ENCODE measurements around the gene OR4K14. TPM values are rescaled to one million over a fixed set of nuclear protein-coding genes. Genes with fewer than 3 reads are reported as not detected.
"Not testable (repeated sequence)": the region's sequence is repeated elsewhere in the genome, so short reads cannot be mapped to it uniquely, and the experiment has no call there.

Gene OR4K14
- total RNA-seq, result not detected

DNA sequence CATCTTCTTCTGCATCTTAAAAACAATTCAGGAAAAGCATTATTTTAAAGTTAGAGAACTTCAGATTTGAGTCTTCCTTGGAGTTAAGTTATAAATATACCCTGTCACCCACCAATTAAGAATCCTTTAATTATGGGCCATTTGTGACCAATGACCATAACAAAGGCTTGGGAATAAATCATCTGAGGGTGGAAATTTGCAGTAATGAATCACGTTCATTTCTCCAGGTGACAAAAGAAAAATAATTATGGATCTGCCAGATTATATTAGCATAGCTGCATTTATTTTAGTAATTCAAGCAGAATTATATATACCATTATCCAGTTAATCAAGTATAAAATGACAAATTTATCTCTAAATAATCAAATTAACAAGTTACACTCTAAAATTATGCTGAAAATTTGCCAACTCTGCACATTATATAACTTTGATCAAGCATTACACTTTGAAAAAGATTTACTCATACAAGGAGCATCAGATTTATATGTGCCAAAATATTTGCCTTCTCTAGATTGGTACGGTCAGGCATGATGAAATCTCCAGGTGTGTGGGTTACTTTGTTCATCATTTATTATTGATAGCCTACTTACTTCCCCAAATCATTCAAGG is at the start of gene OR4K14:
Gene OR4K14, minus strand, starts transcription at position 51 of the 609 bp plus-strand sequence. CDS start 4,114 bp downstream, outside the sequence.
- H3K4me1 Mint-ChIP-seq (ENCODE audit: low read depth), result no peaks in the 10 kb centered on the region
- H3K4me3 Mint-ChIP-seq, result no peak within 1 kb of the TSS
- DNase-seq (no peak), ATAC-seq (no peak)
- peaks cover under 1% of the 10 kb centered on the region for H3K9me3 Mint-ChIP-seq
- H3K36me3 Mint-ChIP-seq (ENCODE audit: insufficient read depth), result no peaks in the 10 kb centered on the region
- H3K27me3 Mint-ChIP-seq (ENCODE audit: low read depth), result peaks cover 3% of the 10 kb centered on the region

GRCh38 chr14:20059745-20060144 is 40.6 kb upstream of the OR4K14 start, which contains the start of gene OR4L1:
Gene OR4L1, plus strand, starts transcription at chr14:20060045. Its CDS starts 0 bp downstream, at chr14:20060045.
- no peaks in the 10 kb centered on the region for H3K36me3 Mint-ChIP-seq (ENCODE audit: insufficient read depth)
- no peaks in the 10 kb centered on the region for H3K4me1 Mint-ChIP-seq (ENCODE audit: low read depth)
- H3K4me3 Mint-ChIP-seq, result no peak within 1 kb of the TSS
- H3K9me3 Mint-ChIP-seq, result no peaks in the 10 kb centered on the region
- no peak for DNase-seq
- no peak for ATAC-seq
- peaks cover 2% of the 10 kb centered on the region for H3K27me3 Mint-ChIP-seq (ENCODE audit: low read depth)

DNA sequence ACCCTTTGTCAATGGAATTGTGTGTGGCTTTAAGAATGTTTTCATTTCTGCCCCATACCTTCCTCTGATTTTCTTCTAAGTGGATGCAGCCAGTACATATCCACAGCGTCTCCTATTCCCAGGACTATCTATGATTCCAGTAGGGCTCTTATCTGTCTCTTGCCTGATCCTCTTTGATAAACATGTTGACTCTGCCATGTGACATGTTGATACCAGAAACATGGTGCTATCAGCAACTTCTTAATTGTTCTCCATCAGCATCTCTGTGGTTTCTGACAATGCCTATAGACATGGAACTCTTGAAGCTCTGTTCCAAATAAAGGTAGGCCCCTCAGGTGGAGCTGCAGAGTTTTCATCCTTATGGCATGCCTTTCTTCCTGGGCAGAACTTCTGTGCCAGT is 29.1 kb upstream of the OR4K14 start:
- H3K36me3 Mint-ChIP-seq (ENCODE audit: insufficient read depth), result no peaks in the 10 kb centered on the region

DNA sequence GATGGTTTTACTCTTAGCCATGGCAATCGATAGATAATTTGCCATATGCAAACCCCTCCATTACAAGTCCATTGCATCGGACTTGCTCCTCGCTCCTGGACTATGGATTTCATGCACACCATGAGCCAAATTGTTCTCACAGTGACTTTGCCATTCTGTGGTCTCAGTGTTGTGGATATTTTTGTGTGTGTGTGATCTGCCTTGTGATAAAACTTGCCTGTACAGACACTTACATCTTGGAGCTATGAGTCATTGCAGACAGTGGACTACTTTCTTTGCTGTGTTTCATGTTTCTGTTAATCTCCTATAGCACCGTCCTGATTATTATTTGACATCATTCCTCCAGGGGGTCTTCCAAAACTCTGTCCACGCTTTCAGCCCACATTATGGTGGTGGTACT is 25.1 kb upstream of the OR4K14 start:
- Mint-ChIP-seq H3K4me3 (no peak overlapping the region), H3K9me3 (no peaks in the 10 kb centered on the region), H3K36me3 (ENCODE audit: insufficient read depth) (no peaks in the 10 kb centered on the region), H3K27me3 (ENCODE audit: low read depth) (peaks cover 4% of the 10 kb centered on the region), H3K4me1 (ENCODE audit: low read depth) (no peaks in the 10 kb centered on the region)
- ATAC-seq, result no peak
- DNase-seq, result no peak

More for the DNA sequence above, 29.1 kb upstream of the OR4K14 start:
- DNase-seq (no peak), ATAC-seq (no peak)
- Mint-ChIP-seq H3K4me3 (no peak overlapping the region), H3K4me1 (ENCODE audit: low read depth) (no peaks in the 10 kb centered on the region), H3K9me3 (no peaks in the 10 kb centered on the region), H3K27me3 (ENCODE audit: low read depth) (peaks cover 5% of the 10 kb centered on the region)

GRCh38 chr14:20035938-20036337 is 16.8 kb upstream of the OR4K14 start, which contains the start of gene OR4K13:
Gene OR4K13, minus strand, starts transcription at chr14:20036038. Its CDS starts 1,280 bp downstream, at chr14:20034758.
- DNase-seq (no peak), ATAC-seq (no peak)
- H3K4me1 Mint-ChIP-seq (ENCODE audit: low read depth), result no peaks in the 10 kb centered on the region
- H3K4me3 Mint-ChIP-seq, result no peak within 1 kb of the TSS
- no peaks in the 10 kb centered on the region for H3K36me3 Mint-ChIP-seq (ENCODE audit: insufficient read depth)
- H3K27me3 Mint-ChIP-seq (ENCODE audit: low read depth), result no peaks in the 10 kb centered on the region
- H3K9me3 Mint-ChIP-seq, result no peaks in the 10 kb centered on the region

- Mint-ChIP-seq H3K9me3 (no peaks in the 10 kb centered on the region), H3K4me1 (ENCODE audit: low read depth) (no peaks in the 10 kb centered on the region), H3K4me3 (no peak overlapping the region), H3K36me3 (ENCODE audit: insufficient read depth) (no peaks in the 10 kb centered on the region), H3K27me3 (ENCODE audit: low read depth) (no peaks in the 10 kb centered on the region)
- peak in 1 of 2 donors; percentile 28 for ATAC-seq
- DNase-seq, result no peak
Observed at GRCh38 chr14:20035449-20035848, 16.3 kb upstream of the OR4K14 start.

GRCh38 chr14:20031058-20031457 is 12.0 kb upstream of the OR4K14 start:
- no peaks in the 10 kb centered on the region for H3K9me3 Mint-ChIP-seq
- no peaks in the 10 kb centered on the region for H3K4me1 Mint-ChIP-seq (ENCODE audit: low read depth)
- ATAC-seq, result no peak
- no peaks in the 10 kb centered on the region for H3K27me3 Mint-ChIP-seq (ENCODE audit: low read depth)
- no peak for DNase-seq
- no peaks in the 10 kb centered on the region for H3K36me3 Mint-ChIP-seq (ENCODE audit: insufficient read depth)
- H3K4me3 Mint-ChIP-seq, result no peak overlapping the region

GRCh38 chr14:20008156-20008555 is 11.0 kb downstream of the OR4K14 start:
- Mint-ChIP-seq H3K27me3 (ENCODE audit: low read depth) (peaks cover 2% of the 10 kb centered on the region), H3K4me3 (no peak overlapping the region), H3K4me1 (ENCODE audit: low read depth) (no peaks in the 10 kb centered on the region), H3K36me3 (ENCODE audit: insufficient read depth) (no peaks in the 10 kb centered on the region), H3K9me3 (peaks cover 15% of the 10 kb centered on the region)
- no peak for DNase-seq
- ATAC-seq, result no peak

GRCh38 chr14:20002319-20002718 is 16.8 kb downstream of the OR4K14 start:
- Mint-ChIP-seq H3K36me3 (ENCODE audit: insufficient read depth) (no peaks in the 10 kb centered on the region), H3K4me1 (ENCODE audit: low read depth) (no peaks in the 10 kb centered on the region), H3K4me3 (no peak overlapping the region), H3K9me3 (peaks cover 2% of the 10 kb centered on the region), H3K27me3 (ENCODE audit: low read depth) (peaks cover 2% of the 10 kb centered on the region)
- DNase-seq, result no peak
- no peak for ATAC-seq

GRCh38 chr14:20001863-20002262 is 17.2 kb downstream of the OR4K14 start, which contains the start of gene OR4Q2:
Gene OR4Q2, plus strand, starts transcription at chr14:20002163.
- Mint-ChIP-seq H3K27me3 (ENCODE audit: low read depth) (peaks cover 2% of the 10 kb centered on the region), H3K36me3 (ENCODE audit: insufficient read depth) (no peaks in the 10 kb centered on the region), H3K9me3 (no peaks in the 10 kb centered on the region)

GRCh38 chr14:19993438-19993837 is 25.7 kb downstream of the OR4K14 start:
- peaks cover 1% of the 10 kb centered on the region for H3K27me3 Mint-ChIP-seq (ENCODE audit: low read depth)
- ATAC-seq (no peak), DNase-seq (no peak)
- H3K9me3 Mint-ChIP-seq, result peaks cover 7% of the 10 kb centered on the region
- H3K36me3 Mint-ChIP-seq (ENCODE audit: insufficient read depth), result no peaks in the 10 kb centered on the region
- no peak overlapping the region for H3K4me3 Mint-ChIP-seq
- H3K4me1 Mint-ChIP-seq (ENCODE audit: low read depth), result no peaks in the 10 kb centered on the region

More at GRCh38 chr14:20001863-20002262, 17.2 kb downstream of the OR4K14 start, which contains the start of gene OR4Q2:
- no peaks in the 10 kb centered on the region for H3K4me1 Mint-ChIP-seq (ENCODE audit: low read depth)
- no peak for ATAC-seq
- DNase-seq, result no peak
- H3K4me3 Mint-ChIP-seq, result no peak within 1 kb of the TSS

DNA sequence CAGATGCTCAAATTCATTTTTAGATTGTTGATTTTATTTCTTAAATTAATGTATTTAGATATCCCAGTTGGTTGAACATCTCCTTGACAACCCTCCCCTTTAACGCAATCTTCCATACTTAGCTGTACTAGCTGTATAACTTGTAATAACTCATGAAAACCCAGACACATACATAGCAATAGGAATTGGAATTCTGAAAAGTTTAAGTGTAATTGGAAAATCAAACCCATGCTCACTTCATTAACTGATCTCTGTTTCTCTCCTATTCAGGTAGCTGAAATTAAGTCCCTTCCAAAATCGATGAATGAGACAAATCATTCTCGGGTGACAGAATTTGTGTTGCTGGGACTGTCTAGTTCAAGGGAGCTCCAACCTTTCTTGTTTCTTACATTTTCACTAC is 43.8 kb downstream of the OR4K14 start, which contains the start of gene OR4K15:
Gene OR4K15, plus strand, starts transcription at position 301 of the 400 bp plus-strand sequence. Its CDS starts 0 bp downstream, at position 301.
- Mint-ChIP-seq H3K9me3 (peaks cover 7% of the 10 kb centered on the region), H3K27me3 (ENCODE audit: low read depth) (no peaks in the 10 kb centered on the region), H3K4me1 (ENCODE audit: low read depth) (peaks cover 34% of the 10 kb centered on the region), H3K36me3 (ENCODE audit: insufficient read depth) (no peaks in the 10 kb centered on the region), H3K4me3 (peak within 1 kb of the TSS; percentile 7)
- DNase-seq (no peak), ATAC-seq (no peak)

DNA sequence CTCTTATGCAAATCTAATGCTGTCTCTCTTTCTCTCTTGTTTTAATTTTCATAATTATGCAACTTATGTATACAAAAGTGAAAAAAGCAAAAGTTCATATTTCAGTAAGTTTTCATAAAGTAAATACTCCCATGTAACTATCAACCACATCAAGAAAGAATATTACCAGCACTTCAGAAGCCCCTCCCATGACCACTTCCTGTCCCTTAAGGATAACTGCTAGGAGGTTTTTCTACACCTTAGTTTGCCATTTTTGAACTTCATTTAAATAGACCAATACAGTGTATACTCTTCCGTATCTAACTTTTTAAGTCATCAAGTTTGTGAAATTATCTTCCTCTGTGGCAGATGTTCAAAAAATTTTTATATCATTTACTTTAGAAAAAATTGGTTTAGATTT is 44.3 kb downstream of the OR4K14 start:
- Mint-ChIP-seq H3K36me3 (ENCODE audit: insufficient read depth) (no peaks in the 10 kb centered on the region), H3K4me3 (no peak overlapping the region), H3K4me1 (ENCODE audit: low read depth) (peaks cover 34% of the 10 kb centered on the region), H3K9me3 (peaks cover 7% of the 10 kb centered on the region), H3K27me3 (ENCODE audit: low read depth) (no peaks in the 10 kb centered on the region)
- DNase-seq (no peak), ATAC-seq (peak in 1 of 2 donors; percentile 43)

GRCh38 chr14:19969735-19970134 is 49.4 kb downstream of the OR4K14 start:
- H3K4me3 Mint-ChIP-seq; ATAC-seq; H3K9me3 Mint-ChIP-seq; H3K27me3 Mint-ChIP-seq (ENCODE audit: low read depth); DNase-seq; H3K36me3 Mint-ChIP-seq (ENCODE audit: insufficient read depth): not testable (repeated sequence)
- peaks cover 24% of the 10 kb centered on the region for H3K4me1 Mint-ChIP-seq (ENCODE audit: low read depth)

Data from activated T-cell treated with anti-CD3 and anti-CD28 coated beads, Interleukin-2, amount 50 U/mL, for 4 hours (primary cell).